Smooth muscle cell (in vitro differentiated cells): ENCODE data around the gene SLC37A1. TPM values are rescaled to one million over a fixed set of nuclear protein-coding genes. Genes with fewer than 3 reads are reported as not detected.
"Not testable (repeated sequence)": the region's sequence is repeated elsewhere in the genome, so short reads cannot be mapped to it uniquely, and the experiment has no call there.

Experiments
- DNase-seq: peaks from one replicate; lab custom pipeline; 2025; ENCODE audit not compliant: unreplicated experiment; lab: John Stamatoyannopoulos, UW
- H2AFZ ChIP-seq: fragments of 200-600 bp; sonication (generic); 2 replicates; pipeline ENCODE4 v1.6.0; 2016; ENCODE audit warnings: antibody characterized with exemption, low read depth, mild to moderate bottlenecking
- H3F3A ChIP-seq: fragments of 200-600 bp; sonication (generic); 2 replicates; pipeline ENCODE4 v1.6.0; 2017; ENCODE audit warnings: antibody characterized with exemption, low read depth
- H3K27ac ChIP-seq: fragments of 200-600 bp; sonication (generic); 2 replicates; pipeline ENCODE4 v1.5.1; 2016; ENCODE audit warnings: low read depth, mild to moderate bottlenecking
- H3K27me3 ChIP-seq: fragments of 200-600 bp; sonication (generic); 2 replicates; pipeline ENCODE4 v1.6.1; 2016; ENCODE audit warnings: low read depth, mild to moderate bottlenecking
- H3K36me3 ChIP-seq: fragments of 200-600 bp; sonication (generic); 2 replicates; pipeline ENCODE4 v1.5.1; 2016; ENCODE audit warnings: low read depth
- H3K4me1 ChIP-seq: fragments of 200-600 bp; sonication (generic); 2 replicates; pipeline ENCODE4 v1.5.1; 2016; ENCODE audit warnings: low read depth
- H3K4me2 ChIP-seq: fragments of 200-600 bp; sonication (generic); 2 replicates; pipeline ENCODE4 v1.6.0; 2016; ENCODE audit warnings: mild to moderate bottlenecking
- H3K4me3 ChIP-seq: fragments of 200-600 bp; sonication (generic); 2 replicates; pipeline ENCODE4 v1.5.1; 2016; ENCODE audit warnings: mild to moderate bottlenecking
- H3K79me2 ChIP-seq: fragments of 200-600 bp; sonication (generic); 2 replicates; pipeline ENCODE4 v1.6.0; 2016; ENCODE audit warnings: low read depth, mild to moderate bottlenecking
- H3K9ac ChIP-seq: fragments of 200-600 bp; sonication (generic); 2 replicates; pipeline ENCODE4 v1.6.0; 2016; ENCODE audit warnings: low read depth
- H3K9me3 ChIP-seq: fragments of 200-600 bp; sonication (generic); replicated peaks from 2 replicates; pipeline ENCODE4 v1.5.1; 2016; ENCODE audit warnings: low read depth
- H4K20me1 ChIP-seq: fragments of 200-600 bp; sonication (generic); 2 replicates; pipeline ENCODE4 v1.6.0; 2016; ENCODE audit warnings: low read depth
- CTCF ChIP-seq: fragments of 200-600 bp; sonication (generic); IDR thresholded peaks from 2 replicates; pipeline ENCODE4 v1.5.1; 2017; ENCODE audit warnings: borderline replicate concordance, mild to moderate bottlenecking, antibody characterized with exemption; ENCODE audit not compliant: insufficient read depth, poor library complexity, severe bottlenecking
- WGBS: methylation state at CpG from one replicate; pipeline ENCODE4 v1.1.7; 2016; ENCODE audit warnings: low lambda C conversion rate; 5-methylcytosine and 5-hydroxymethylcytosine counted together
- polyA plus RNA-seq: library from polyadenylated mRNA; unstranded; fragments of >200 nt; fragmentation: Nextera tagmentation; extraction: Ambion mirVana; gene quantifications from 2 replicates; pipeline ENCODE4 v1.2.1, GENCODE V29; 2016
- total RNA-seq: library from RNA; depleted of rRNA; stranded (reverse); fragments of >200 nt; gene quantifications from 2 replicates; pipeline ENCODE4 v1.2.3, GENCODE V29; 2014

The SLC37A1 gene
- total and polyA plus RNA-seq, 2 experiments from 2014 or later = 15.0 to 18.0 TPM

DNA sequence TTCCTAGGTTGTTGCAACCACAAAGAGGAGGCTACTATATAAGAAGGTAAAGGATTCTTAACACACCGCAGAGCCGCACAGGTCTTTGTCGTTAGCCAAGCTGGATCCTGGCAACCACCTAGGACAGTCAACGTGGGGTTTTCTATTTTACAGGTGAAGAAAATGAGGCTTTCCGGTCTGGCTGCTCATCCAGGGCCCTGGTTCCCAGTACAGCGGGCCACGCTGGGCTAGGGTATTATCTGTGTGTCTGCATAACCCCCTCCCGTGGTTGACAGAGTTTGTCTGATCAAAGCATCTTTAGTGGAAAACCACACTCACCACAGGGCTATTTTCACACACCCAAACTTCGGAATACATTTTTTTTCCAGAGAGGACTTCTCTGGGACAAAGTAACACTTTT, 100.7 kb downstream of the SLC37A1 start:
- H3K9ac ChIP-seq = no peak overlapping the region
- no peak overlapping the region for H3K4me3 ChIP-seq
- DNase-seq = no peak
- no peaks in the 10 kb centered on the region for H3K36me3 ChIP-seq
- H3K27me3 ChIP-seq = peaks cover 9% of the 10 kb centered on the region
- no peaks in the 10 kb centered on the region for H3K9me3 ChIP-seq
- H3F3A ChIP-seq = peaks cover 4% of the 10 kb centered on the region
- TF ChIP-seq CTCF = no peak
- WGBS = 77% methylated on average over 9 of the region's 9 CpGs
- H3K4me1 ChIP-seq = no peaks in the 10 kb centered on the region
- no peaks in the 10 kb centered on the region for H4K20me1 ChIP-seq
- no peak overlapping the region for H3K27ac ChIP-seq
- no peak overlapping the region for H2AFZ ChIP-seq
- H3K4me2 ChIP-seq = no peak overlapping the region
- H3K79me2 ChIP-seq = no peaks in the 10 kb centered on the region

DNA sequence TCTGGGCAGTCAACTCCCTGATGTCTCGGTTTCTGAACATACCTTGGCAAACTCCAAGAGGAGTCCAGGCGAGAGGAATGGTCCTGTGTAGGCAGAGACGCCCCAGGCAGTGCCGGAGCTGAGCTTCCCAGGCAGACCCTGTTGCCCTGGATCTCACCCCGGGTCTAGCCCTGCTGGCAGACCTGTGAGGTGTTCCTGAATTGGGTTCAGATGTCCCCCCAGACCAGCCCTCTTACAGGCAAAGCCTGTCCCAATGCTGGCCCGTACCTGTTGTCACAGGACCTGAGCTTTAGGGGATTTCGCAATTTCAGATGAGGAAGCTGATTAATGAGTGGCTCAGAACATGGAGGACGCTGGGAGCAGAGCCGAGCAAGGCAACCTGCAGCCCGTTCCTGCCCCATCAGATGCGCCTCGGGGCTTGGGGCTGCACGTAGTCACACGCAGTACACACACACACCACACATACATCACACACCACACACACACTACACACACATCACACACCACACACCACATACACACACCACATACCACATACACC, 101.2 kb downstream of the SLC37A1 start:
- H3K36me3 ChIP-seq = no peaks in the 10 kb centered on the region
- H3K27me3 ChIP-seq = peaks cover 9% of the 10 kb centered on the region
- no peaks in the 10 kb centered on the region for H3K79me2 ChIP-seq
- no peak overlapping the region for H3K27ac ChIP-seq
- no peaks in the 10 kb centered on the region for H3K9me3 ChIP-seq
- no peak overlapping the region for H3K4me3 ChIP-seq
- H3K4me1 ChIP-seq = no peaks in the 10 kb centered on the region
- H4K20me1 ChIP-seq = no peaks in the 10 kb centered on the region
- no peak for TF ChIP-seq CTCF
- H3K9ac ChIP-seq = no peak overlapping the region
- no peak for DNase-seq
- 66% methylated on average over 11 of the region's 14 CpGs for WGBS
- peaks cover 4% of the 10 kb centered on the region for H3F3A ChIP-seq
- no peak overlapping the region for H3K4me2 ChIP-seq
- H2AFZ ChIP-seq = no peak overlapping the region

DNA sequence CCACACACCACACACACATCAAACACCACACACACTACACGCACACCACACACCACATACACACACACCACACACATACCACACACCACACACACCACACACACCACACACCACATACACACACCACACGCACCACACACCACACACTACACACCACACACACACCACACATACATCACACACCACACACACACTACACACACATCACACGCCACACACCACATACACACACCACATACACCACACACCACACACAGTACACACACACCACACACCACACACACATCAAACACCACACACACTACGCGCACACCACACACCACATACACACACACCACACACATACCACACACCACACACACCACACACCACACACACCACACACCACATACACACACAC, 101.7 kb downstream of the SLC37A1 start:
- WGBS = no CpG with 5 or more reads among the region's 5 CpGs
- DNase-seq, H3F3A ChIP-seq, H3K27ac ChIP-seq, H3K79me2 ChIP-seq, H2AFZ ChIP-seq, H3K9me3 ChIP-seq, H3K4me3 ChIP-seq, H3K27me3 ChIP-seq, H3K9ac ChIP-seq, H3K4me1 ChIP-seq, H3K36me3 ChIP-seq, H4K20me1 ChIP-seq, H3K4me2 ChIP-seq: not testable (repeated sequence)

DNA sequence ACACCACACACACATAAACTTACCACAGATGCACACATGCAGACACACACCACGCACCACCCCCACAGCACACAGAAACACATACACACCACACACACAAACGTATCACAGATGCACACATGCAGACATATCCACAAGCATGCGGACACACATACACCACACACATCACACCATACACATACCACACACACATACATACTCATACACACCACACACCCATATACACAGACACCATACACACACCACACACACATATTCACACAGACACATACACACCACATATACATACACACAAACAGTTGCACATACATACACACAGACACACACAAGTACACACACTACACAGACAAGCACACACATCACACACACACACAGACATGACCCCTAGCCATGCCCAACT, 102.3 kb downstream of the SLC37A1 start:
- Histone ChIP-seq H3K4me2 (no peak overlapping the region), H3K79me2 (no peaks in the 10 kb centered on the region), H3K27me3 (peaks cover 9% of the 10 kb centered on the region), H4K20me1 (no peaks in the 10 kb centered on the region), H3K4me1 (no peaks in the 10 kb centered on the region), H3K9ac (no peak overlapping the region), H3F3A (peaks cover 4% of the 10 kb centered on the region), H3K4me3 (no peak overlapping the region), H3K9me3 (no peaks in the 10 kb centered on the region), H3K27ac (no peak overlapping the region), H3K36me3 (no peaks in the 10 kb centered on the region), H2AFZ (no peak overlapping the region)
- DNase-seq = no peak
- WGBS = 60% methylated on average over 3 of the region's 3 CpGs
- no peak for TF ChIP-seq CTCF
